HG02678 (cell line): Measurements from ENCODE around the gene UQCC2.

Source experiments
- ATAC-seq: cut with Tn5 transposase; IDR thresholded peaks from one replicate; pipeline ENCODE4 v1.9.1; 2021; ENCODE audit warnings: mild to moderate bottlenecking, moderate library complexity; ENCODE audit not compliant: unreplicated experiment

UQCC2 gene

GRCh38 chr6:33692078-33692759 lies 19.3 kb downstream of the UQCC2 start:
- ATAC-seq: no peak

GRCh38 chr6:33691456-33692077 lies 19.9 kb downstream of the UQCC2 start:
- no peak for ATAC-seq

GRCh38 chr6:33690766-33691165 lies 20.7 kb downstream of the UQCC2 start:
- no peak for ATAC-seq

- ATAC-seq: no peak
Observed at GRCh38 chr6:33689879-33690278, 21.6 kb downstream of the UQCC2 start.

GRCh38 chr6:33689148-33689494 lies 22.4 kb downstream of the UQCC2 start:
- no peak for ATAC-seq

- ATAC-seq: no peak
Observed at GRCh38 chr6:33688451-33689147, 22.9 kb downstream of the UQCC2 start.

GRCh38 chr6:33688006-33688405 lies 23.5 kb downstream of the UQCC2 start:
- no peak for ATAC-seq

GRCh38 chr6:33686981-33687975 lies 24.2 kb downstream of the UQCC2 start:
- ATAC-seq: no peak

- no peak for ATAC-seq
Observed at GRCh38 chr6:33686225-33686924, 25.1 kb downstream of the UQCC2 start.

- ATAC-seq: no peak
Observed at GRCh38 chr6:33685411-33686224, 25.9 kb downstream of the UQCC2 start.

GRCh38 chr6:33684983-33685382 lies 26.5 kb downstream of the UQCC2 start:
- ATAC-seq: no peak

GRCh38 chr6:33684428-33684896 lies 27.0 kb downstream of the UQCC2 start:
- ATAC-seq: no peak

GRCh38 chr6:33683576-33684427 lies 27.7 kb downstream of the UQCC2 start:
- no peak for ATAC-seq

- ATAC-seq: no peak
Observed at GRCh38 chr6:33683051-33683571, 28.4 kb downstream of the UQCC2 start.

GRCh38 chr6:33682341-33682740 lies 29.2 kb downstream of the UQCC2 start:
- no peak for ATAC-seq

GRCh38 chr6:33679761-33680160 lies 31.7 kb downstream of the UQCC2 start:
- ATAC-seq: no peak

GRCh38 chr6:33678932-33679490 lies 32.5 kb downstream of the UQCC2 start:
- no peak for ATAC-seq
